ENCODE results near the gene FKBP14.
"Not testable (repeated sequence)": the region's sequence is repeated elsewhere in the genome, so short reads cannot be mapped to it uniquely, and the experiment has no call there.

FKBP14 gene, protein sequence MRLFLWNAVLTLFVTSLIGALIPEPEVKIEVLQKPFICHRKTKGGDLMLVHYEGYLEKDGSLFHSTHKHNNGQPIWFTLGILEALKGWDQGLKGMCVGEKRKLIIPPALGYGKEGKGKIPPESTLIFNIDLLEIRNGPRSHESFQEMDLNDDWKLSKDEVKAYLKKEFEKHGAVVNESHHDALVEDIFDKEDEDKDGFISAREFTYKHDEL

DNA sequence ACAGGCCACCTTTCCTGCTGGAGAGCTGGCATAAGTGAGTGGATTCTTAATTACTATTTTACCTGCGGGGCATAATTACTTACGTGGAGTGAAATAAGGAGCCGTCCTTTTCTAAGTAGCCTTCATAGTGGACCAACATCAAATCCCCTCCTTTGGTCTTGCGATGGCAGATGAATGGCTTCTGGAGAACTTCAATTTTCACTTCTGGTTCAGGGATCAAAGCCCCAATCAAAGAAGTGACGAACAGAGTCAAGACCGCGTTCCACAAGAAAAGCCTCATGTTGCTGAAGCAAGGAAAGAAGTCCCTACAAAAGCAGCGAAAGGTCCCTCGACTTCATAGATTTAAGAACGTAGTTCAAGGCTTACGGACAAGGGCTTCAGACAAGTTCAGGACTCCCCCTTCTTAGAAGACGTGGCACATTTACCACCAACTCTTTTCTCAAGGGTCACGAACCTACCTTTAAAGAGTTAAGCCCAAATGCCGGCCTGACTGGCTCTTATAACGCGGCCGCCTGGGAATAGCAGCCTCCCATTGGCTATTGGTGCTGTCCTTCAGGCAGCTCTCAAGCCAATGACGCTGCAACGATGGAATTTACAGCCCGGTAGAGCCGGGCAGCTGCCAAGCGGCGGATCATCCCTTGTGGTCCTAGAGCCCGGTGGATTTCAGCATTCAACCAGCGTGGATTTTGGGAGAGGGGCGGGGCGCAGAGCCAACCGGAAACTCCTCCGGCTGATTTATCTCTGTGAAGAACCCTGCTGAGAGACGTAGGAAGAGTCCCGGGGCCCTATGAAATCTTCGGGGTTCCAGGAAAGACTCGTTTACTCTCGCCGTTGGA lies at the start of gene FKBP14:
Gene FKBP14, minus strand, starts transcription at position 474 of the 836 bp plus-strand sequence. Its CDS starts 194 bp downstream, at position 280.
- peak; percentile 89 for DNase-seq (ENCODE audit: low read depth)

DNA sequence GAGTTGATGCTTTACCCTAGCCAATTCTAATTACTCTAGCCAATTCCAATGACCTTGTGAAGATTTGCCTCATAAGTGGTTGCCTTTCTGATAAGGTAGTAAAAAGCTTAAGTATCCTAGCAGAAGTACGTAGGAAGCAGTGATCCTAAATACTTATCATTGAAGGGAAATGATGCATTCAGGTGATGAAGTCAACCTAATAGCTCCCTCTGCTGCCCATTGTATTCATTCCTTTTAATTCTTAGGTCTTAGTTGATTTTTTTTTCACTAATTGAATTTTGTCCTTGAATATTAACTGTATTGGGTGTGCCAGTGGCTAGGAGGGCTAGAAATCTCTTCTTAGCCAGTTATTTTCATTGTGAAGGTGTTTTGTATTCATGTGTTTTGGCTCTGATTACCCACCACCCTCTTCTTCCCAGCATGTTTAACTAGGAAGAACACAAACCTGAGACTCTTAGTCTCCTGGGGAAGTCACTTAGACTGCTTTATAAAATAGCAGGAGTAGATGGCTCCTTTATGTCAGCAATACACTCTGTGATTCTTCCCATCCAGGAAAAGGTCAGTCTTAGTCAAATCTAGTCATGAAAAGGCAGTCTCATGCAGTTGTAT lies 48.0 kb upstream of the FKBP14 start:
- no peak for DNase-seq (ENCODE audit: low read depth)

DNA sequence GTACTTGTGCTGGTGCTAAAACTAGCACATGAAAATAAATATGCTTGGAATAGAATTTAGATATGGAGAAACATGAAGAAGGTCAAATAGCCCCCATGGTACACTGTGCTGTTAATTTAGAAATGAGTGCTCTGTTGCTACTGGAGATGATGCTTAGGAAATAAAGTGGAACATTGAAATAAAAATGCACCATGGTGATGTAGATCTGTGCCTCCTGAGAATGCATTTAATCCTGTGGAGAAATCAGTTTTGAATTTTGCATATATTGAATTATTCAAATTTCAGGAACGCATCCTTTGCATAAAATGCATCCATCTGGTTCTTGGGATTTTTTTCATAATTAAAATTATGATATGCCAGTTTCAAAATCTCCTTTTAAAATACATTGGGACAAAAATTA lies 46.2 kb upstream of the FKBP14 start:
- DNase-seq (ENCODE audit: low read depth), result no peak

DNA sequence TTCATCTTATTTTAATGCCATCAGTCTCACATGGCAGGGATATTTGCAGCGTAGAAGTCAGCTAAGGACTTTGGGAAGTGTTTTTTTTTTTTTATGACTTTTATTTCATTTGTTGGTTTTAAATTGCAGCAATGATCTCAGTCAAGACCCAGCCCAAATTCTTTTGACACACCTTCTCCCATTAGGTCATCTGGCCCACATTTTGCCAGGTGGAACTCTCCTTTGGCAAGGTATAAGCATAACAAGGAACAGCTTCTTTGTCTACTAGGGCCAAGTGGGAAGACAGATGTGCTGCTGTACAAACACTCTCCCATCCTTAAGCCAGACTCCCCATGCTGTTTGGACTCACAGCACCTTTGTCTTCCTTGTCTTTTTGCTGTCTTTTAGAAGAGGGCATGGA lies 43.5 kb upstream of the FKBP14 start:
- no peak for DNase-seq (ENCODE audit: low read depth)

DNA sequence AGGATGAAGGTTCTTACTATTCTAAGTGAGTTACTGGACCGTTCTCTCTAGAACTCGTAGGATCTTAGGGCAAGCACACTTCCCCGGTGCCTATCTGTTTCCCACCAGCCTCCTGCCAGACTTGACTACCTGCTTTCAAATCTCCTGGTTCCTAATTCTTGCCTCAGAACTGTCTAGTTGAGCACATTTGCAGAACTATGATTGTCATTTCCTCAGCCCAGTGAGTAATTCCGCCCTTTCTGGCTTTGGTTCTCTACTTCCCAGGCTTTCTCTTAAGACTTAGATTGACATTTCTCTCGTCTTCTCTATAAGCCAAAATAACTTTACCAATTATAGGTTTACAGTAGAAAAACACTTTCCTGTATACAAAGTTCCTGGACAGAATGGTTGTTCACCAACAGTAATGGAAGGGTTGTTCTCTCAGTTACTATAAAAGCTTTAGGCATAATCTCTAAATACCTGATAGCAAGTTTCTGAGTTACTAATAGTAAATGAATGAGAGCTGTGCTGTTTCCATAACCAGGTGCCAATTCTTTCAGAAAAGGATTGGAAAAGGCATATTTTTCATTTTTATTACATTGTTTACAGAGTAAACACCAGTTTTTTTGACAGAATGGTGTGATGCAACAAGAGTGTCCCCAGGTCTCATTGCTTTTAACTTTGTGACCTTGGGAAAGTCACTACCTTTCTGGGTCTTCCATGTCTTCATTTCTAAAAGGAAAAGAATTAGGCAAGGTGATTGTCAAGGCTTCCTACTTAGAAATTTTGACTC lies 42.8 kb upstream of the FKBP14 start:
- DNase-seq (ENCODE audit: low read depth), result no peak

DNA sequence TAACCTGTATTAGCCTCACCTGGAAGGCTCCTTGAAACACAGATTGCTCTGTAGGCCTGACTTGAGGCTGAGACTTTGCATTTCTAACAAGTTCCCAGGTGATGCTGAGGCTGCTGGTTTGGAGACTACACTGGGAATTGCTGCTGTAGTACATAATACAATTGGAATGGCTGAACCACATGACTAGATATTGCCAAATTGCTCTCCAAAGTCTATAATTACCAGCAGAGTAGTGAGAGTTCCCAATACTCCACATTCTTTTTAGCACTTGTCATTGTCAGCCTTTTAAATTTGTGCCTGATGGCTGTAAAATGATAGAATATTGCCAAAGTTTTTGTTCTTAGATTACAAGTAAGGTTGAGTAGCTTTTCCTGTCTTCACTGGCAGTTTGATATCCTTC lies 41.6 kb upstream of the FKBP14 start:
- no peak for DNase-seq (ENCODE audit: low read depth)

DNA sequence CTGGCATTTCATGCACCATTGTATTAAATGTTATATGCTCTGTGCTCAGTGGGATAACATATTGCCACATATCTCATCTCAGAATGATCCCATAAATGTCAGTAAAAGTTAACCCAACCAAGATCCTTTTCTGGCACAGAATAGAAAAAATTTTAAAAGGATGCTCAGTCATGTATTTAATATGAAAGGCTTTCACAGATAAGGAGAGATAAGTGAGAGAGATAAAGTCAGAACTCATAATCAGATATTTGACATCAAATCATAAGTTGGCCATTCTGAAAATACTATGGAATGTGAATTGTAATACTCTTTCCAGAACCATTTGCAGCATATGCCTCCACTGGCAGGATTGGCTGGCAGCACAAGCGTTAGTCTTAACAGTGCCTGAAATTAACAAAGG lies 40.2 kb upstream of the FKBP14 start:
- DNase-seq (ENCODE audit: low read depth), result no peak

DNA sequence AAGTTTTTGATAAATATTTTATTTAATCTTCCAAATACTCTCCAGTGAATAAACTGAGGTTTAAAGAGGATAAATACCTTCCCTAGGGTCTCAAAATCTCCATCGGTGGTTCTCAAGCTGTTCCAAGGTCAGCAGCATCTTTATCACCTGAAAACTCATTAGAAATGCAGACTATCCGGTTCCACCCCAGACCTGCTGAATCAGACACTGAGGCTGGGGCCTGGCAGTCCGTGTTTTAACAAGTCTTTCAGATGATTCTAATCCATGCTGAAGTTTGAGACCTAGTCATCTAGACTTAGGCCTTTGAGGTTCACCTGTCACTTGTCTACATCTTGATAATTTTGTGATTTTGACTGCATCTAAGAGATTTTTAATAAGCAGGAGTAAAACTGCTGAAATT lies 39.2 kb upstream of the FKBP14 start:
- DNase-seq (ENCODE audit: low read depth), result no peak

DNA sequence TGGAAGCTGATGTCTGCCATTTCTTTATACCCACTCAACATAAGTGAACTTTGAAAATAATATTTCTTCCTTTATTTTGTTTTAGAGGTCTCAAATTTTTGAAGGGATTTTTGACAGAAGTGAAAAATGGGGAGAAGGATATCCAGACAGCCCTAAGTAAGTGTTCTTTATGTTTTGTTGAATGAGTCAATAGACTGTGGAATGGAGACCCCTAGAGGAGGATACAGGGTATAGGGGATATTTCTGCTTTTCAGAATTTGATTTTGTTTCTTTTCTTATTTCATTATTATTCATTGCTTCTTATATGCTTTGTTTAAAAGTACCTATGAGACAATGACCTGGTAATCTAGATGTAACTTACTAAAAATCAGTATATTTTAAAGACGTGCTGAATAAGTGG lies 36.1 kb upstream of the FKBP14 start:
- DNase-seq (ENCODE audit: low read depth), result no peak

DNA sequence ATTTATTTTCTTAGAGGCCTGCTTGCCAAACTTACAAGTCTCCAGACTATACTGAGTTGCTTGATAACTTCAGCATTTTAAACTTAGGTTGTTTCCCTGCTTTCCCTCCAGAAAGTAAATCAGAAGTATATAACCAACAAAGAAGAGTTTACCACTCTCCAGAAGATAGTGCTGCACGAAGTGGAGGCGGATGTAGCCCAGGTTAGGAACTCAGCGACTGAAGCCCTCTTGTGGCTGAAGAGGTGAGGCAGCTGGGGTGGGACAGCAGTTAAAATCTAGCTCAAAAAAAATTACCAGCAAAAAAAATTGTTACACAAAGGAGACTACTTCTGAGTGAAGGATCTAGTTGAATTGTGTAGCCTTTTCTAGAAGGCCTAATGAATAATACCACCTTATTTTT lies 35.3 kb upstream of the FKBP14 start:
- not testable (repeated sequence) for DNase-seq (ENCODE audit: low read depth)

DNA sequence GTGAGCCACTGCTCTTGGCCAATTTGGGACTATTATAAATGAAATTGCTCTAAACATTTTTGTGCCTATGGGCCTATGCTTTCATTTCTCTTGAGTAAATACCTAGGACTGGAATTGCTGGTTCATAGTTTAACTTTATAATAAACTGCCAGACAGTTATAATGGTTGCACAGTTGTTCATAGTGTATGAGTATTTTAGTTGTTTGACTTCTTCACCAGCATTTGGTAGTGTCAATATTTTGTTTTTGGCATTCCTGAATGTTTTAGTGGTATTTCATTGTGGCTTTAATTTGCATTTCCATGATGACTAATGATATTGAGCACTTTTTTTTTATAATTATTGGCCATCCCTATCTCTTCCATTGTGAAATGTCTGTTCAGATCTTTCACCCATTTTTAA lies 31.2 kb upstream of the FKBP14 start:
- no peak for DNase-seq (ENCODE audit: low read depth)

DNA sequence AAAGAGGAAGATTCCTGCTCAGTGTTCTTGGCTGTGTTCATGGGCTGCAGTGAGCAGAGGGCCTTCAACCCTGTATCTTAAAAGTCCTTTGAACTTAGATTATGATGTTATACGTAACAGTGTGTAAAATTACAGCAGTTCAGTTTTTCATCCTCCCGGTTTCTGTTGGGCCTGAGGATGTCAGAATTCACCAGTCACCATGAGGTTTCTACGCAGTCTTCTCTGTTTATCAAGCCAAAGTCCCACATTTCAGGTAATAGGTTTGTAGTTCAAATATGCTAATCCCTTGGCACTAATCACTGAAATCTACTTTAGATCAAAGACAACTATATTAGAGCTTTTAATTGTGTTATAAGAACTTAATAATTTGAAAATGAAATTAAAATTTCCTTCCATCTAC lies 26.6 kb upstream of the FKBP14 start:
- no peak for DNase-seq (ENCODE audit: low read depth)

DNA sequence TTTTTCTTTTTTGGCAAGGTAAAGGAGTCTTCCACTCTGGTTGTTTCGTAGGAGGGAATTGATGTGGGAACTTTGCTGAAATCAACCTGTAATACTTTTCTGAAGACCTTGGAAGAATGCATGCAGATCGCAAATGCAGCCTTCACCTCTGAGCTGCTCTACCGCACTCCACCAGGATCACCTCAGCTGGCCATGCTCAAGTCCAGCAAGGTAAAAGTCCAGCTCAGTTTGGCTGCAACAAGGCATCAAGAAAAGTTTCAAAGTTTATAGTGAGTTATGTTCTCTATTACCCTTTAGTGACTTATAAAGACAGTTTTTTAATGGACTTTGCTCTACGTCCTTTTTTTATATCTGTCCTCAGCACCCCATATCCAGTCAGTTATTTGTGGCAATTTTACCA lies 22.7 kb upstream of the FKBP14 start:
- no peak for DNase-seq (ENCODE audit: low read depth)

DNA sequence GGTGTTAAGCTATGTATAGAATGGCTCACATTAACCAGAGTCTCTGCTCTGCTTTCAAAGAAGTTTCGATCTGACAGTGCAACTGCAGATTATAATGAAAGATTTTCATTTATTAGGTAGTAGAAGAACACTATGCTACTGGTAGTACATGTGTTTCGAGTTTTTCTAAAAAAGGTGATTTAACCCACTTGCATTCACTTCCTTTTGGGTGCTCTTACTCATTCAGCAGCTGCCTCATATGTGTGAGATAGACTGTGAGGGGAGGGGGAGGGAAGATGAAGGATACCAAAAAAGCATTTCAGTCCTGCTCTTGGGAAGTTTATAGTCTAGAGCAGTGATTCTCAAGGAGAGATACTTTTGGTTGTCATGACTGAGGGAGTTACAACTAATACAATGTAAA lies 22.1 kb upstream of the FKBP14 start:
- no peak for DNase-seq (ENCODE audit: low read depth)

DNA sequence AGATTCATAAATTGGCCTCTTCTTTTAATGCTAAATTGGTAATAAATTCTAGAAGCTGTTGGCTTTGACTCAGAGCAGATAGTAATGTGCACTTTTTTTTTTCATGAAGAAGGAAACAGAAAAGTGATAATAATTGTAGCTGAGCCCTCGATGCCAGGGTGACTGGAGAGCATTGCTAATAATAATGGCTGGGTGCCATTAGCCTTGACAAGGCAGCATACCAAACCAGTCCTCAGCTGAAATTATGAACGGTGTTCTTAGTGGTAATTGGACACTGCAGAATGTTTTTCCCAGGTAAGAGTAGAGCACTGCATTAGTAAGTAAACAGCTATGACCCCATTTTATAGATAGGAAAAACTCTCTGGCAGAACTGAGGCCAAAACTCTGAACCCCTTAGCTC lies 20.6 kb upstream of the FKBP14 start:
- DNase-seq (ENCODE audit: low read depth), result no peak

DNA sequence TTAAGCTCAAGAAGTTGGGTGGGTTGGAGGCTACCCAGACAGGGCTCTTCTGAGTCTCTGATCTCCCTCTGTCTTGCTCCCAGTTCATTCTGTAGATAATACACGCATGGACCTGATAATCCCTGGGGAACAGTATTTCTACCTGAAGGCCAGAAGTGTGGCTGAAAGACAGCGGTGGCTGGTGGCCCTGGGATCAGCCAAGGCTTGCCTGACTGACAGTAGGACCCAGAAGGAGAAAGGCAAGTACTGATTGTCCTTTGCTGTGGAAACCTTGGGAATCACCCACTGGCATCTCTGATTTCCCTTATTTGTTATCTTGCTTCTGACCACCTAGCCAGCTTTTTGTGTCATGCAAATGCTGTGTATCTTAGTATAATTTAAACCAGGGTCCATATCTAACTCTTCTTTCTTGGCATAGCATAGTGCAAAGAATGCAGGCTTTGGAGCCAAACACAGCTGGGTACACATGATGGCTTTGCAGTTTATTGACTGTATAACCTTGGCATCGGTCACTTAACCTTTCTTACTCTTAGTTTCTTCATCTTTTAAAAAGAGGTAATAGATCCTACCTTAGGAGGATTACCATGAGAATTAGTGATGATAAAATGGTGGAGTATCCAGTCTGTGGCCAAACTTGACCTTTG lies 19.7 kb upstream of the FKBP14 start:
- DNase-seq (ENCODE audit: low read depth), result no peak

DNA sequence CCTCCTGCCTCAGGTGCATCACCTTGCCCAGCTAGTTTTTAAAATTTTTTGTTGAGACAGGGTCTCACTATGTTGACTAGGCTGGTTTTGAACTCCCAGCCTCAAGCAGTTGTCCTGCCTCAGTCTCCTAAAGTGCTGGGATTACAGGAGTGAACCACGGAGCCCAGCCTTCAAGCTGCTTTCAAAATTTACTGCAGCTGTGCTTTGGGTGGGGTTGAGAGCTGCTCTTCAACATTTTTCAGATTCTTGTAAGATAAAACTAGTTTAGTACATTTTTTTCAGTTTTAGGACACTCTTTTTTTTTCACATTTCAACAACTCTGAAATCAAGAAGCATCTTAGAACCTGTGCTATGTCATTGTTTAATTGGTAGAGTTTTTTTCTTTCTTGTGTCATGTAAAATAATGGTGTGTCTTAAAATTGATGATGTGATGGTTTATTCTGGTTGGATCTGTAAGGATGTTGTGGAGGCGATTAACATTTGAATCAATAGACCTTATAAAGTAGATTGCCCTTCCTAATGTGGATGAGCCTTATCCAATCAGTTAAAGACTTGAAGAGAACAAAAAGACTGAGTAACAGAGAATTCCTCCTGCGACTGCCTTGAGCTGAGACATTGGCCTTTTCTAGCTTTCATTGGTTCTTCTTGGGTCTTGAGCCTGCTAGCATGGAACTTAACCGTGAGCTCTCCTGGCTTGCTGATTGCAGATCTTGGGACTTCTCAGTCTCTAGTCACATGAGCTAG lies 15.2 kb upstream of the FKBP14 start:
- DNase-seq (ENCODE audit: low read depth), result no peak

DNA sequence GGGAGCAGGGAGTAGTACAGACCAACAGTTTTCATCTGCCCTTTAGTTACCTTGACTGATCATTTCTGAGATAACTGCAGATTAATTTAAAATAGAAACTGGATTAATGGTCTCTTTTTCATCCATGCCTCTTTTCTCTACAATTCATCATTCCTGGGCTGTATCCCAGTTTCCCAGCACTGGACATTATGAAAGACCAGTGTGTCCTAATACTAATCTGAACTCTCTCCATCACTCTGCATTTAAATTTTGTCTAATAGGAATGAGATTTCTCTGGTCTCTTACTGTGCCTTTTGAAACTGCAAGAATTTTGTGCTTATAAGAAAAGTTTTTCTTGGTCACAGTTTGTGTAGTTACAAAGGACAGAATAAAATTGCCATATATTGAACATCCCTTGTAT lies 14.4 kb upstream of the FKBP14 start:
- no peak for DNase-seq (ENCODE audit: low read depth)

DNA sequence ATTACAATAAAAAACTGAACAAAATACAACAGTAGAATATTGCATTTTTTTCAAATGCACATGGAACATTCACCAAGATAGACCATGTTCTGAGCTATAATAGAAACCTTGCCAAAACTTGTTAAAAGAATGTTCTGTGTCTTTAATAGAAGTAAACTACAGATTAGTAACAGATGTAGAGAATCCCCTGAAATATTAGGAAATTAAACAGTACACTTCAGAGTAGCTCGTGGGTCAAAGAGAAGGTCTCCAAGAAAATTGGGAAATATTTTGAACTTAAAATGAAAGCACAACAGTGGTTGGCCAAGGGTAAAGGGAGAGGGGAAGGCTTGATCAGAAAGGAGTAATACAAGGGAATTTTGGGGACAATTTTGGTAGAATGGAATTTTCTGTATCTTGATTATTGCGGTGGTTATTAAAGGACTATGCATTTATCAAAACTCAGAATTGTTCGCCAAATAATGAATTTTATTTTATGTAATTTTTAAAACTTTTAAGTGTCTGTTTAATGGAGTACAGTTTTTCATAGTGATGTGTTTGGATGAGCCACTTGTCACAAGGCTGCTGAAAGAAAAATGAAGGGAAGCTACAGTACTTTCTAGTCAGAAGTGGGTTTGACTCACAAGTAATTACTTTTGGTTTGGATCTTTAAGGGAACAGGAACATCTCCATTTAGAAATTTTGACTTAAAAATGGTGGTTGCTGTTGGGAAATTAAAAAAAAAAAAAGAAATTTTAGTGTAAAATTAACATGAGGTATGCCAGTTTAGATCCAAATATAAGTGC lies 11.9 kb upstream of the FKBP14 start:
- DNase-seq (ENCODE audit: low read depth), result no peak

DNA sequence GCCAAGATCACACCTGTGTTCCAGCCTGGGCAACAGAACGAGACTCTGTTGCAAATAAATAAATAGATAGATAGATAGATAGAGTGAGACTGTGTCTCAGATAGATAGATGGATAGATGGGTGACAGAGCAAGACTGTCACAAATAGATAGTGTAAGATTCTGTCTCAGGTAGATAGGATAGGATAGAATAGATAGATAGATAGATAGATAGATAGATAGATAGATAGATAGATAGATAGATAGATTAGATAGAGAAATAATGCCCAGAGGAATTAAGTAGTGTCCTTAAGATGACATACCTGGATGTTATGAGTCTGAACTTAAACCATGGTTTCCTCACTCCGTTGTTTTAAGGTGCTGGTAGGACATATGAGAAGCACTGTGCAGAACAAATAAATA lies 9.7 kb upstream of the FKBP14 start:
- DNase-seq (ENCODE audit: low read depth), result no peak

DNA sequence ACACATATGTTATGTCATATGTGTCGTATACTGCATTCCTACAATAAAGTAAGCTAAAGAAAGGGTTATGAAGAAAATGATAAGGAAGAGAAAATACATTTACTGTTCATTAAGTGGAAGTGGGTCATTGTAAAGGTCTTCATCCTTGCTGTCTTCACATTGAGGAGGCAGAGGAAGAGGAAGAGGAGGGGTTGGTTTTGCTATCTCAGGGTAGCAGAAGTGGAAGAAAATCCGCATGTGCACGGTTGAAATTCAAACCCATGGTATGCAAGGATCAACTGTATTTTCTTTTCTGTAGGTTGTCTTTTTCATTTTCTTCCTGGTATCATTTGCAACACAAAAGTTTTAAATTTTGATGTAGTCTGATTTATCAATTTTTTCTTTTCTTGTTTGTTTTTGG lies 8.0 kb upstream of the FKBP14 start:
- DNase-seq (ENCODE audit: low read depth), result no peak

Measured in T-helper 22 cell (primary cell).